Measurements from ENCODE around the gene RAB11A.
A peak's percentile ranks its signal among the peaks of the same experiment; 100 is the strongest.

Gene RAB11A

DNA sequence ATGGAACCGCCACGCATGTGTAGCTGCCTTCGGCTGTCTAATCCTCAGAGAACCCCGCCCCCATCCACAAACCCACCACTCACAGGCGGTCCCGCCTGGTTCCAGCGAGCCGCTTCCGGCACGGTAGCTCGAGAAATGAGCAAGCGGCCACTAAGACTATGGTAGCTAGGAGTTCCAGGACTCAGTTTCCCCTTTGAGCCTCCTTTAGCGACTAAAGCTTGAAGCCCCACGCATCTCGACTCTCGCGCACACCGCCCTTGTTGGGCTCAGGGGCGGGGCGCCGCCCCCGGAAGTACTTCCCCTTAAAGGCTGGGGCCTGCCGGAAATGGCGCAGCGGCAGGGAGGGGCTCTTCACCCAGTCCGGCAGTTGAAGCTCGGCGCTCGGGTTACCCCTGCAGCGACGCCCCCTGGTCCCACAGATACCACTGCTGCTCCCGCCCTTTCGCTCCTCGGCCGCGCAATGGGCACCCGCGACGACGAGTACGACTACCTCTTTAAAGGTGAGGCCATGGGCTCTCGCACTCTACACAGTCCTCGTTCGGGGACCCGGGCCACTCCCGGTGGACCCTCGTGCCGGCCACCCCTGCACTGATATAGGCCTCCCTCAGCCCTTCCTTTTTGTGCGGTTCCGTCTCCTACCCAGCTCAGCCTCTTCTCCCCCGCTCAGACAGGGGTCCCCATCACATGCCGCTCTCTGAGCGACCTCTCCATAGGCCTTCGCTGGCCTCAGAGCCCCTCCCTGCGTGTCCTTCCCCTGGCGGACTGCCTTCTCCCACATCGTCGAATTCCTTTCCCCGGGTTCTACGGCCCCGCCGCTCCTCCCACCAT lies at the start of gene RAB11A:
Gene RAB11A (plus strand): TSS at position 366 of the 828 bp plus-strand sequence. CDS start 95 bp downstream, at position 461.
- peak; percentile 98 to 99 (median 98) for DNase-seq

- peak; percentile 50 to 73 (median 66) for DNase-seq
Observed at GRCh38 chr15:65819563-65819960, 49.7 kb upstream of the RAB11A start.

DNA sequence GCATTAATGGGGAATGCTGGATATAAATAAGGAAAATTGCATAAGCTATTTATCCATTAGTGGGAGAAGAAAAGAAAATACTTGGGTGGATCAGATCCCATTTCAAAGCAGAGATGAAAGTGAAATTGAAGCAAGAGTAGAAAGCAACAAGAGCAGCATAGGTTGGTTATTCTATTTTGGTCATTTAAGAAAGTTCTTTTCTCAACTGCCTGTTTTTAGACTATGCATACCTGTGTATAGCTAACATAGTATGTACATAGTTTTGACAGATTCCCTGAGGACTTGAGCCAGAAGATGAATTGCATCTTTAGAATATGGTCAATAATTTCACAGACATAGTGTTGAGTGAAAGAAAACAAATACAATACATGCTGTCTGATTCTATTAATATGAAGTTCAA lies 48.2 kb upstream of the RAB11A start:
- no peak for DNase-seq

- DNase-seq, result no peak
Observed at GRCh38 chr15:65822316-65822715, 47.0 kb upstream of the RAB11A start.

- peak; percentile 73 to 78 (median 74) for DNase-seq
Observed at GRCh38 chr15:65824031-65824743, 45.1 kb upstream of the RAB11A start.

GRCh38 chr15:65824941-65825544 lies 44.2 kb upstream of the RAB11A start:
- peak; percentile 31 to 49 (median 47) for DNase-seq

DNA sequence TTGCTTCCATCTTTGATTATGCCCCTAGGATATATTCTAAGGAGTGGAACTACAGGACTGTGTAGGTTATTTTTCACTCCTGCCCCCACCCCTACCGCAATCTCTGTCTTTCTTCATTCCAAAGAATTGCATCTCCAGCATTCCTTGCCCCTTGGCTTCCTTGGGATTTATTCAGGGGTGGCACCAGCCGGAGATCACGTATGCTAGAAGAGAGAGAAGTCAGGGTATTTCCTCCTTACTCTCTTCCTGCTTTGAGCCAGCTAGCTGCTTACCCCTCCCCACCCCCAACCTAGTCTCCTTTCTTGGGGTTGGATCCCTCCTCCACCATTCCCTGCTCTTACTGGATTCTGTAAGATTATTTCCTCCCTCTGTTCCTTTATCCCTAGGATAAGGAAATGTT lies 42.2 kb upstream of the RAB11A start:
- DNase-seq, result peak in 1 of 3 donors; percentile 27

- no peak for DNase-seq
Observed at GRCh38 chr15:65828585-65828984, 40.7 kb upstream of the RAB11A start.

DNA sequence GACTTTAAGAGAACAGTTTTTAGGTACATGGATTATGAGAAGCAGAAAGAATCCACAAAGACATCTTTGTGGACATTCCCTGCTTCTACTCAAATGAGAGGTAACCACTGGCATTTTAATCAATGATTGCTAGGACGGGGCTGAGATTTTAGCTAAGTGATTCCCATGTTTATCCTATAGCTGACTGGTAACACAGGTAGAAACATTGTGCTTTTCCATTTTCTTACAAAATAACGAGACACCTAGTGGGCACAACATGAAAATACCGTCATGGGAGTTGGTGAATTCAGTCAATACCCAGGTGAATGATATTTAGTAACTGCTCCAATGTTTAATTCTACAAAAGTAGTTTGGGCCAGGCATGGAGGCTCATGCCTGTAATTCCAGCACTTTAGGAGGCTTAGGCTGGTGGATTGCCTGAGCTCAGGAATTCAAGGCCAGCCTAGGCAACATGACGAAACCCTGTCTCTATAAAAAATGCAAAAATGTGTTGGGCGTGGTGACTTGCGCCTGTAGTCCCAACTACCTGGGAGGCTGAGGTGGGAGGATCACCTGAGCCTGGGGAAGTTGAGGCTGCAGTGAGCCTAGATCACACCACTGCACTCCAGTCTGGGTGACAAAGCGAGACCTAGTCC lies 40.0 kb upstream of the RAB11A start:
- no peak for DNase-seq

- peak; percentile 80 to 89 (median 81) for DNase-seq
Observed at GRCh38 chr15:65832549-65833364, 36.5 kb upstream of the RAB11A start.

GRCh38 chr15:65833501-65834205 lies 35.6 kb upstream of the RAB11A start:
- DNase-seq, result peak; percentile 49 to 66 (median 60)

GRCh38 chr15:65834603-65835282 lies 34.5 kb upstream of the RAB11A start:
- no peak for DNase-seq

GRCh38 chr15:65835447-65835846 lies 33.8 kb upstream of the RAB11A start:
- no peak for DNase-seq

GRCh38 chr15:65836665-65837064 lies 32.6 kb upstream of the RAB11A start:
- no peak for DNase-seq

DNA sequence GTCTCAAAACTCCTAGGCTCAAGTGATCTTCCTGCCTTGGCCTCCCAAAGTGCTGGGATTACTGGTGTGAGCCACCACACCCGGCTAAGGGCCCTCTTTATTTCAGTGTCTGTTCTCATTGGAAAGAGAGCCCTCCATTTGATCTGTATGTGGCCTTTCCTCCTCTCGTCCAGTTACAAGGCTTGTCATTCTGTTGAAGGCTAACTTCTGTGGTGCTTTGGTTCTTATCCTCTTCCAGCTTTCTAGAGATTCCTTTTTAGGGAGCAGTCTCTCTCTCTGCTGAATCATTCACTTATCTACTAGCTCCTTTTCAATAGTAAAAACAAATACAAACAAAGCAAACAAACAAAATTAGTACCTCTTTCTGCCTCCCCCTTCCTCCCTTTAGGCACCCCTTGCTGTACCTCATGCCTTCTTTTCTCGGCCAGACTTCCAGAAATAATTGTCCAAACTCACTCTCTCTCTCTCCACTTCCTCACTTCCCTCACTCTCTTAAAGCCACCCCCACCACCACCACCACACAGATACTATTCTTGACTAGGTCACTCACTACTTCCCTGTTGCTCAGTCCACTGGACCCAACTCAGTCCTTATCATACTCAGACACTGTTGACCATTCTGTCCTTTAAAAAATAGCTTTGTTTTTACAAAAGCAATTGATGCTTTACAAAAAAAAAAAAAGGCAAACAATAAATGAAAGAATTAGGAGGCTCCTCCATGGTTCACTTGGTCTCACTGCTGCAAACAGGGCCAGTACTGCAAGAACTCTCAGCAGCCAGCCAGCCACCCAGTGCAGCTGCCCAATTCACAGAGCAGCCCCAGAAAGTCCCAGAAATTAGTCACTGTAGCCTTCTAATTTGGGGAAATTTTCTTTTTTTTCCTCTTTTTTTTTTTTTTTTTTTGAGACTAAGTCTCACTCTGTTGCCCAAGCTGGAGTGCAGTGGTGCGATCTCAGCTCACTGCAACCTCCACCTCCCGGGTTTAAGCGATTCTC lies 31.7 kb upstream of the RAB11A start:
- DNase-seq, result peak; percentile 84 to 91 (median 87)

DNA sequence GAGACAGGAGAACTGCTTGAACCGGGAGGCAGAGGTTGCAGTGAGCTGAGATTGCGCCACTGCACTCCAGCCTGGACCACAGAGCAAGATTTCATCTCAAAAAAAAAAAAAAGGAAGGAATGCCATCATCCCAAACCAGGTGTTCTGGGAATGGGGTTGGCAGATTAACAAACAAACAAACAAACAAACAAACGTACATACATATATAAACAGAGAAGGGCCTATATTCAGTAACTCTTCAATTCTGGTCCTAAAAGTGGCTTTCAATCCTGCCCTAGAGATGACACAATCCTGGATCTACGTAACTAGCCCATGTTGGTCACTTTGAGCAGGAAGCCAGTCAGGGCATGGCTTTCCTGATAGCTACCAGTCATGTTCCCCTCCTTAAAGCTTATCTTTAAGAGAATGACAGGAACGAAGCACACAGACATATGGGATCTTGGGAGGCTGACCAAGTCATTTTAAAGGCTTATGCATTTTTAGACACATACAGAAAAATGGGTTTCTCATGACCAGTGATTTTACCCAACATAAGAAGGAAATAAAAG lies 29.9 kb upstream of the RAB11A start:
- peak; percentile 55 to 73 (median 65) for DNase-seq

GRCh38 chr15:65839985-65840384 lies 29.3 kb upstream of the RAB11A start:
- no peak for DNase-seq

- peak; percentile 69 to 77 (median 73) for DNase-seq
Observed at GRCh38 chr15:65841121-65841930, 28.0 kb upstream of the RAB11A start.
